Keratinocyte (primary cell): Measurements from ENCODE around the gene DPF3. TPM values are rescaled to one million over a fixed set of nuclear protein-coding genes. Genes with fewer than 3 reads are reported as not detected.

ENCODE experiments used
- DNase-seq: peaks from one replicate; pipeline ENCODE4 v3.0.0-alpha.2; 2011; ENCODE audit warnings: low read depth, missing footprints, low spot score
- FAIRE-seq: peaks from 2 replicates; lab custom pipeline; 2011; peaks lifted over from hg19 to GRCh38; lab: Jason Lieb, UNC
- H2AFZ ChIP-seq: 2 replicates; pipeline ENCODE4 v1.6.0; 2012; ENCODE audit warnings: low read length, control low read depth, inconsistent platforms; ENCODE audit not compliant: control insufficient read depth
- H3K27ac ChIP-seq: 2 replicates; pipeline ENCODE4 v1.5.1; 2011; ENCODE audit warnings: low read length; ENCODE audit not compliant: control insufficient read depth, insufficient read depth
- H3K27me3 ChIP-seq: 3 replicates; pipeline ENCODE4 v1.6.0; 2011; ENCODE audit warnings: low read length; ENCODE audit not compliant: control insufficient read depth, insufficient read depth; ENCODE audit errors: extremely low read depth
- H3K36me3 ChIP-seq, 2 experiments: 2 replicates in 1 of 2; 3 replicates in 1 of 2; pipeline ENCODE4 v1.5.1; 2011; ENCODE audit warnings: low read length in 2 of 2, mild to moderate bottlenecking in 1 of 2; ENCODE audit not compliant: control insufficient read depth in 2 of 2, insufficient read depth in 2 of 2; ENCODE audit errors: extremely low read depth in 1 of 2
- H3K4me1 ChIP-seq: 3 replicates; pipeline ENCODE4 v1.5.1; 2011; ENCODE audit warnings: low read length; ENCODE audit not compliant: control insufficient read depth, insufficient read depth; ENCODE audit errors: extremely low read depth
- H3K4me2 ChIP-seq: 3 replicates; pipeline ENCODE4 v1.6.0; 2011; ENCODE audit warnings: low read depth, low read length; ENCODE audit not compliant: control insufficient read depth, insufficient read depth; ENCODE audit errors: extremely low read depth
- H3K4me3 ChIP-seq, 3 experiments: fragments of 200-600 bp in 1 of 3; sonication (generic) in 1 of 3; 2 replicates in 2 of 3; 3 replicates in 1 of 3; pipeline ENCODE4 v1.5.1; 2011 to 2016; ENCODE audit warnings: low read length in 3 of 3, mild to moderate bottlenecking in 3 of 3, control low read depth in 2 of 3, inconsistent platforms in 1 of 3, low read depth in 1 of 3, mixed read lengths in 1 of 3, mixed run types in 1 of 3, moderate library complexity in 1 of 3; ENCODE audit not compliant: control insufficient read depth in 2 of 3, insufficient read depth in 2 of 3; ENCODE audit errors: extremely low read depth in 1 of 3
- H3K79me2 ChIP-seq: 2 replicates; pipeline ENCODE4 v1.6.0; 2012; ENCODE audit warnings: low read length; ENCODE audit not compliant: control insufficient read depth, insufficient read depth
- H3K9ac ChIP-seq: 3 replicates; pipeline ENCODE4 v1.6.0; 2011; ENCODE audit warnings: low read length; ENCODE audit not compliant: control insufficient read depth, insufficient read depth; ENCODE audit errors: extremely low read depth
- H3K9me1 ChIP-seq: 3 replicates; pipeline ENCODE4 v1.6.0; 2011; ENCODE audit warnings: low read length; ENCODE audit not compliant: control insufficient read depth, insufficient read depth; ENCODE audit errors: extremely low read depth
- H3K9me3 ChIP-seq: 2 replicates; pipeline ENCODE4 v1.5.1; 2012; ENCODE audit warnings: low read depth, low read length; ENCODE audit not compliant: control insufficient read depth
- H4K20me1 ChIP-seq: 3 replicates; pipeline ENCODE4 v1.6.0; 2011; ENCODE audit warnings: low read length; ENCODE audit not compliant: control insufficient read depth, insufficient read depth; ENCODE audit errors: extremely low read depth
- EZH2 ChIP-seq: IDR thresholded peaks from one replicate; pipeline ENCODE4 v1.6.1; 2012; ENCODE audit warnings: inconsistent platforms, mild to moderate bottlenecking, low read length, moderate library complexity
- dilution Hi-C: fragments of 300-500 bp; cut with MboI; formaldehyde crosslinking; loops from one replicate; pipeline ENCODE4 v1.7.0; 2020; ENCODE audit warnings: low sequenced_read_pairs; ENCODE audit not compliant: extremely low pct_ligation_motif_present
- polyA plus RNA-seq, 5 experiments: library from polyadenylated mRNA; depleted of rRNA in 3 of 5; stranded (reverse) in 3 of 5; stranded (forward) in 1 of 5; unstranded in 1 of 5; fragments of >200 nt; gene quantifications; 1 replicate in 1 of 5; 2 replicates in 3 of 5; 3 replicates in 1 of 5; pipeline versions ENCODE4 v1.2.1 to v1.2.3, GENCODE V29; 2011 to 2012; ENCODE audit warnings: missing spikeins in 2 of 5, low read depth in 1 of 5, low replicate concordance in 1 of 5
- TF ChIP-seq, protein P1 (sequence below), 3 experiments: IDR thresholded peaks in 1 of 3; conservative IDR thresholded peaks in 1 of 3; optimal IDR thresholded peaks in 1 of 3; 2 replicates in 2 of 3; 3 replicates in 1 of 3; pipeline versions ENCODE3 to v1.5.1; 2011; ENCODE audit warnings: low read length in 3 of 3, mild to moderate bottlenecking in 3 of 3, moderate library complexity in 2 of 3, control low read depth in 1 of 3, inconsistent platforms in 1 of 3; ENCODE audit not compliant: insufficient read depth in 2 of 3; ENCODE audit errors: extremely low read depth in 1 of 3

DPF3 gene
- polyA plus RNA-seq, 1 donor (not counting 4 experiments of a cell fraction or from before 2014, with no cell fraction given): 1.1 TPM

DNA sequence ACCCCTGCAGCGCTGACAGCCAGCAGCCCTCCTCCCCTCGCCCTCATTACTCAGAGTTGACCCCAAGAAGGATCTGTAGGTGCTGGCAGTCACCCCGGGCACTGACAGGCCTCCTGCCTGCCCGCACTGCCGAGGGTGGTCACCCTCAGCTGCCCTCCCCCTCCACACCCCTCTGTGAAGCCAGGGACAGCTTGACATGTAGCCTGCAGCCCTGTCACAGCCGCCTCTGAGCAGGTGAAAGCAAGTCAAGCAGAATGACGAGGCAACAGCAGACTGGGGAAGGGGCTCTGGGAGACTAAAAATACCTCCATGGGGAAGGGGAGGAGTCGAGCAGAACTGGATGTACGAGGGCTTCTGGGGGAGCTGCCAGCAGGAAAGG is 178.1 kb downstream of the DPF3 start:
- dilution Hi-C loops: no loop called here
- Histone ChIP-seq H3K9ac (no peak overlapping the region), H3K4me2 (no peak overlapping the region), H3K36me3 (no peaks in the 10 kb centered on the region), H3K9me3 (no peaks in the 10 kb centered on the region), H4K20me1 (no peaks in the 10 kb centered on the region), H3K79me2 (no peaks in the 10 kb centered on the region), H3K4me3 (no peak overlapping the region), H3K9me1 (no peaks in the 10 kb centered on the region), H3K27me3 (no peaks in the 10 kb centered on the region), H2AFZ (no peak overlapping the region), H3K27ac (no peak overlapping the region), H3K4me1 (no peaks in the 10 kb centered on the region)
- TF ChIP-seq, protein P1, sequence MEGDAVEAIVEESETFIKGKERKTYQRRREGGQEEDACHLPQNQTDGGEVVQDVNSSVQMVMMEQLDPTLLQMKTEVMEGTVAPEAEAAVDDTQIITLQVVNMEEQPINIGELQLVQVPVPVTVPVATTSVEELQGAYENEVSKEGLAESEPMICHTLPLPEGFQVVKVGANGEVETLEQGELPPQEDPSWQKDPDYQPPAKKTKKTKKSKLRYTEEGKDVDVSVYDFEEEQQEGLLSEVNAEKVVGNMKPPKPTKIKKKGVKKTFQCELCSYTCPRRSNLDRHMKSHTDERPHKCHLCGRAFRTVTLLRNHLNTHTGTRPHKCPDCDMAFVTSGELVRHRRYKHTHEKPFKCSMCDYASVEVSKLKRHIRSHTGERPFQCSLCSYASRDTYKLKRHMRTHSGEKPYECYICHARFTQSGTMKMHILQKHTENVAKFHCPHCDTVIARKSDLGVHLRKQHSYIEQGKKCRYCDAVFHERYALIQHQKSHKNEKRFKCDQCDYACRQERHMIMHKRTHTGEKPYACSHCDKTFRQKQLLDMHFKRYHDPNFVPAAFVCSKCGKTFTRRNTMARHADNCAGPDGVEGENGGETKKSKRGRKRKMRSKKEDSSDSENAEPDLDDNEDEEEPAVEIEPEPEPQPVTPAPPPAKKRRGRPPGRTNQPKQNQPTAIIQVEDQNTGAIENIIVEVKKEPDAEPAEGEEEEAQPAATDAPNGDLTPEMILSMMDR (optimal IDR thresholded peaks at IDR 0.05 in 1 of 3, IDR thresholded peaks at IDR 0.05 in 1 of 3, conservative IDR thresholded peaks at IDR 0.05 in 1 of 3; ENCODE audit: extremely low read depth in 1 of 3, insufficient read depth in 2 of 3, low read length in 3 of 3): no peak
- no peak for TF ChIP-seq EZH2
- FAIRE-seq: no peak
- no peak for DNase-seq

DNA sequence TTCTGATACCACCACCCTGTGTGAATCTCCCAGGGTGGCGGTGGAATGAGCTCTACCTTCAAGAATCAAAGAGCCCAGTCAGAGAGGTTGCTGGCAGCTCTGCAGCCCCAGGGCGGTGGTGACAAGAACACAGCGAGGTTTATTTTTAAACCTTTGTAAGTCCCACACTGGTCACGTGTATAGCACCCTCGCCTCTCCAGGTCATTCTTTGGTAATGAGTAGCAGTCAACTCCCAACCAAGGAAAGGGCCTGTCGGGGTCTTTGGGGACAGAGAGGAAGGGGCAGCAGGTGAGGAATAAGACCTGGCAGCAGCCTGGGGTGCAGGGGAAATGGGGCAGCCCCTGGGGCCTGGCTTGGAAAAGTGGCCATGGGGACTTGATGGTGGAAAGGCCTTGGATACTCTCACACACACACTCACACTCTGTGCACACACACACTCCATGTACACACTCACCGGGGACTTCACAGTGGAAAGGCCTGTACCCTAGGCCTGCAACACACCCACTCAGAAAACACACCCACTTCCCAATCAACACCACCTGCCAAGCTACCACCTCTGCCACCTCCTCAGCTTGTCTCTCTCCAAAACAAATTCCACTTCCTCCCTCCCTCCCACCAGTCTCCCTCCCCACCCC is 178.6 kb downstream of the DPF3 start:
- Histone ChIP-seq H3K4me1 (no peaks in the 10 kb centered on the region), H3K9ac (no peak overlapping the region), H3K4me3 (no peak overlapping the region), H4K20me1 (no peaks in the 10 kb centered on the region), H3K36me3 (no peaks in the 10 kb centered on the region), H3K4me2 (no peak overlapping the region), H2AFZ (no peak overlapping the region), H3K79me2 (no peaks in the 10 kb centered on the region), H3K27ac (no peak overlapping the region), H3K9me1 (no peaks in the 10 kb centered on the region), H3K9me3 (no peaks in the 10 kb centered on the region), H3K27me3 (no peaks in the 10 kb centered on the region)
- dilution Hi-C loops: no loop called here
- DNase-seq (no peak), FAIRE-seq (no peak)
- TF ChIP-seq, protein P1 (optimal IDR thresholded peaks at IDR 0.05 in 1 of 3, IDR thresholded peaks at IDR 0.05 in 1 of 3, conservative IDR thresholded peaks at IDR 0.05 in 1 of 3; ENCODE audit: extremely low read depth in 1 of 3, insufficient read depth in 2 of 3, low read length in 3 of 3): no peak
- no peak for TF ChIP-seq EZH2
